CD4-positive, alpha-beta T cell (primary cell): ENCODE data around the gene CPNE9. TPM values are rescaled to one million over a fixed set of nuclear protein-coding genes. Genes with fewer than 3 reads are reported as not detected.

Experiments used
- ATAC-seq: fragments of 200-7000 bp; cut with Tn5 transposase; one replicate; pipeline ENCODE4 v1.10.0; 2022; ENCODE audit warnings: mild to moderate bottlenecking; ENCODE audit not compliant: poor library complexity
- CTCF ChIA-PET: fragments of 350-600 bp; sonication (Branson Sonifier 250); formaldehyde crosslinking; loops from one replicate; lab custom pipeline; 2021; ENCODE audit warnings: antibody characterized with exemption, inconsistent platforms; lab: Charles Lee
- POLR2A ChIA-PET: fragments of 350-600 bp; sonication (Branson Sonifier 250); formaldehyde crosslinking; loops from one replicate; lab custom pipeline; 2021; ENCODE audit warnings: antibody characterized with exemption, inconsistent platforms; lab: Charles Lee
- DNase-seq, 14 experiments: peaks; one replicate each; pipeline ENCODE4 v3.0.0-alpha.2; 2013 to 2020; ENCODE audit warnings: mixed read lengths in 2 of 14
- H3K27ac ChIP-seq, 2 donors: one replicate each; pipeline versions ENCODE4 v1.5.1 to v1.7.0; 2013; ENCODE audit warnings: low read length in 2 of 2, low read depth in 1 of 2, mild to moderate bottlenecking in 1 of 2
- H3K27me3 ChIP-seq, 2 experiments: 1 replicate in 1 of 2; 2 replicates in 1 of 2; pipeline versions ENCODE4 v1.6.1 to v1.7.0; 2013; ENCODE audit warnings: low read length in 2 of 2, control low read depth in 1 of 2, mild to moderate bottlenecking in 1 of 2, moderate library complexity in 1 of 2; ENCODE audit not compliant: insufficient read depth in 2 of 2, control insufficient read depth in 1 of 2
- H3K36me3 ChIP-seq: one replicate; pipeline ENCODE4 v1.6.1; 2013; ENCODE audit warnings: low read length, control low read depth; ENCODE audit not compliant: insufficient read depth
- H3K4me1 ChIP-seq: one replicate; pipeline ENCODE4 v1.6.1; 2013; ENCODE audit warnings: low read length, control low read depth; ENCODE audit not compliant: insufficient read depth
- H3K4me3 ChIP-seq: one replicate; pipeline ENCODE4 v1.5.1; 2013; ENCODE audit warnings: mild to moderate bottlenecking, low read length, moderate library complexity
- H3K9me3 ChIP-seq, 2 experiments: 1 replicate in 1 of 2; 2 replicates in 1 of 2; pipeline versions ENCODE4 v1.6.1 to v1.7.0; 2013; ENCODE audit warnings: low read length in 2 of 2, mild to moderate bottlenecking in 2 of 2, control low read depth in 1 of 2, moderate library complexity in 1 of 2; ENCODE audit not compliant: control insufficient read depth in 1 of 2, insufficient read depth in 1 of 2
- H3K27ac Mint-ChIP-seq: one replicate; pipeline ENCODE4 v1.8.0; 2020; ENCODE audit warnings: mixed read lengths
- H3K27me3 Mint-ChIP-seq: one replicate; pipeline ENCODE4 v1.8.0; 2021; ENCODE audit warnings: mixed read lengths
- H3K36me3 Mint-ChIP-seq: one replicate; pipeline ENCODE4 v1.8.0; 2021; ENCODE audit warnings: low read depth, mixed read lengths
- H3K4me1 Mint-ChIP-seq: one replicate; pipeline ENCODE4 v1.8.0; 2021; ENCODE audit warnings: low read depth, mixed read lengths
- H3K4me3 Mint-ChIP-seq: one replicate; pipeline ENCODE4 v1.8.0; 2020; ENCODE audit warnings: mild to moderate bottlenecking, mixed read lengths
- H3K9me3 Mint-ChIP-seq: one replicate; pipeline ENCODE4 v1.8.0; 2020; ENCODE audit warnings: mixed read lengths
- intact Hi-C, 2 experiments: fragments of 100-400 bp; cut with DNase I in 1 of 2; cut with micrococcal nuclease in 1 of 2; formaldehyde crosslinking; loops; one replicate each; pipeline versions ENCODE4 v1.15.1 to v1.9.0; 2023 to 2025; cut with DNase I, micrococcal nuclease
- total RNA-seq, 174 experiments: library from RNA in 2 of 174; stranded (reverse) in 2 of 174; gene quantifications; one replicate each; pipeline ENCODE4 v1.2.3 and lab custom pipeline; 2021 to 2026
- TF ChIP-seq, protein P1 (sequence below): fragments of 200-600 bp; IDR thresholded peaks from one replicate; pipeline ENCODE4 v1.8.0; 2022; ENCODE audit warnings: antibody characterized with exemption, mild to moderate bottlenecking

CPNE9 gene
- total RNA-seq, 2 experiments from 2014 or later: 0.33 to 0.45 TPM

DNA sequence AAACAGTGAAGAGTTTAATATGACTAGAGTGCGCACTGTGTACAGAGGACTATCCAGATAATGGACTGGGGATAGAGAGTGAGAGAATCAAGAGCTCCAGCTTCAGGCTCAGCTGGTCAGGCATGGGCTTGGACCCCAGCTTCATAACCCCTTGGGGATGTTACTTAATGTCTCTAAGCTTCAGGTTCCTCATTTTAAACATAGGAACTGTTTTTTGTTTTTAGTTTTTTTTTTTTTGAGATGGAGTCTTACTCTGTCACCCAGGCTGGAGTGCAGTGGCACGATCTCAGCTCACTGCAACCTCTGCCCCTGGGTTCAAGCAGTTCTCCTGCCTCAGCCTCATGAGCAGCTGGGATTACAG is 18.0 kb downstream of the CPNE9 start:
- TF ChIP-seq, protein P1, sequence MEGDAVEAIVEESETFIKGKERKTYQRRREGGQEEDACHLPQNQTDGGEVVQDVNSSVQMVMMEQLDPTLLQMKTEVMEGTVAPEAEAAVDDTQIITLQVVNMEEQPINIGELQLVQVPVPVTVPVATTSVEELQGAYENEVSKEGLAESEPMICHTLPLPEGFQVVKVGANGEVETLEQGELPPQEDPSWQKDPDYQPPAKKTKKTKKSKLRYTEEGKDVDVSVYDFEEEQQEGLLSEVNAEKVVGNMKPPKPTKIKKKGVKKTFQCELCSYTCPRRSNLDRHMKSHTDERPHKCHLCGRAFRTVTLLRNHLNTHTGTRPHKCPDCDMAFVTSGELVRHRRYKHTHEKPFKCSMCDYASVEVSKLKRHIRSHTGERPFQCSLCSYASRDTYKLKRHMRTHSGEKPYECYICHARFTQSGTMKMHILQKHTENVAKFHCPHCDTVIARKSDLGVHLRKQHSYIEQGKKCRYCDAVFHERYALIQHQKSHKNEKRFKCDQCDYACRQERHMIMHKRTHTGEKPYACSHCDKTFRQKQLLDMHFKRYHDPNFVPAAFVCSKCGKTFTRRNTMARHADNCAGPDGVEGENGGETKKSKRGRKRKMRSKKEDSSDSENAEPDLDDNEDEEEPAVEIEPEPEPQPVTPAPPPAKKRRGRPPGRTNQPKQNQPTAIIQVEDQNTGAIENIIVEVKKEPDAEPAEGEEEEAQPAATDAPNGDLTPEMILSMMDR: no peak
- Histone ChIP-seq H3K4me1 (peaks cover 9% of the 10 kb centered on the region), H3K27me3 (no peaks in the 10 kb centered on the region), H3K9me3 (no peaks in the 10 kb centered on the region), H3K27ac (no peak overlapping the region), H3K36me3 (no peaks in the 10 kb centered on the region), H3K4me3 (no peak overlapping the region)
- Mint-ChIP-seq H3K9me3 (no peaks in the 10 kb centered on the region), H3K36me3 (no peaks in the 10 kb centered on the region), H3K4me3 (no peak overlapping the region), H3K27ac (no peak overlapping the region), H3K27me3 (no peaks in the 10 kb centered on the region), H3K4me1 (peaks cover 21% of the 10 kb centered on the region)
- intact Hi-C loops: no loop called here
- CTCF ChIA-PET: no interaction called here
- POLR2A ChIA-PET: interaction anchor here (1.0 kb wide), 1 partner anchor 9 kb away, joined by 3 read pairs; the partner anchor contains the start of gene BRPF1
- DNase-seq (no peak), ATAC-seq (no peak)

DNA sequence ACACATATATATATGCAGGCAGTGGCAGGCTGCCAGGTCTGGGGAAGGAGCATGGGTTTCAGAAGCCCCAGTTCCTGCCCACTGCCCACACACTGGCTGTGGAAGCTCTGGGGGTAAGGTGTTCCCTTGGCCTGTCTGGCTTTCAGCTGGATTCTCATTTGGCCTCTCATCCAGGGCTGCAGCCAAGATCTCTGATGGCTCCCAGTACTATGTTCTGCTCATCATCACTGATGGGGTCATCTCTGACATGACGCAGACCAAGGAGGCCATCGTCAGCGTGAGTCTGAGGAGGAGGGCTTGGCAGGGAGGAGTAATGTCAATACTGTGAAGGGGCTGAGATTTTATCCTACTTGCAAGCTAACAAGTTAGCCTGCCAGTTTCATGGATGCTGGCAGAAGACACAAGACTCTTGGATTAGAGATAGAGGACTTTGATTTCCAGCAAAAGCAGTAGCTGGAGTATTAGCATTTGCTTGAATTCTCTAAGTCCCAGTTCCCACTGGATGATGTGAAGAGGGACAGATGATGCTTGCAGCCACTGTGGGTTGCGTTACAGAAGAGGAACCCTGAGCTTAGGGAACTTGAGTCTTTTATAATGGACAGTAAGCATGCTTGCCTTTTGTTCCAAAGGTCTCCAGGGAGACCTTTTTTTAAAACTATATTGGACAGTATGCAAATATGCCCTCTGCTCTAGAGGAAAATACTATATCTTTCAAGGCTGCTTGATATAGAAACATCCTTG is 22.3 kb downstream of the CPNE9 start:
- Histone ChIP-seq H3K27me3 (no peaks in the 10 kb centered on the region), H3K4me1 (peaks cover 23% of the 10 kb centered on the region), H3K4me3 (no peak overlapping the region), H3K36me3 (no peaks in the 10 kb centered on the region), H3K27ac (no peak overlapping the region), H3K9me3 (no peaks in the 10 kb centered on the region)
- ChIA-PET POLR2A (no interaction called here), CTCF (no interaction called here)
- ATAC-seq (no peak), DNase-seq (no peak)
- intact Hi-C loops: loop anchor here (2.0 to 5.0 kb wide), 4 partner anchors 21 to 374 kb away; no protein-coding TSS in a partner anchor
- H3K9me3 Mint-ChIP-seq: no peaks in the 10 kb centered on the region
- no peaks in the 10 kb centered on the region for H3K27me3 Mint-ChIP-seq
- TF ChIP-seq, protein P1: no peak
- no peak overlapping the region for H3K4me3 Mint-ChIP-seq
- peaks cover 40% of the 10 kb centered on the region for H3K4me1 Mint-ChIP-seq
- no peak overlapping the region for H3K27ac Mint-ChIP-seq
- H3K36me3 Mint-ChIP-seq: peaks cover 5% of the 10 kb centered on the region

DNA sequence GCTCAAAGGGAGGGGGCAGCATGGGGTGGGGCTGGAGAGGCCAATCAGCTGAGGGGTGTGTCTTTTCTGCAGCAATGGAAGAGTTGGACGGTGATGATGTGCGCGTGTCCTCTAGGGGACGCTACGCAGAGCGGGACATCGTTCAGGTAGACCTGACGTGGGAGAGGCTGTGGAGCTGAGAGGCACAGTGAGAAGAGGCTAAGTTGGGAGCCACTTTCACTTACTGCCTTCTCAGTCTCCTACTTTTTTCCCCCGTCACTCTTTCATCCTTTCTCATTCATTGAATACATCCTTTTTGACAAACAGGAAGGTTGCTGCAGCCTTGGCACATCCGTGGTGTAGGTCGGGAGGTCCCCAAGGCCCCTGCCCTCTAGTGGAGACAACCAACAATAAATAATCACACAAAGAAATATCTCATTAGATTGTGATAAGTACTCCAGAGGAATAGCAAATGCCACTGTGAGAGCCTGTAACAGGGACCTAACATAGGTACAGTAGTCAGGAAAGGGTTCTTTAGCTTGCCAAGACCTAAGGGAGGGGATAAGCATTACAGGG is 23.5 kb downstream of the CPNE9 start:
- CTCF ChIA-PET: interaction anchor here (0.6 to 1.9 kb wide), 8 partner anchors 9 to 82 kb away, joined by 3 to 9 read pairs (median 4); partner anchors contain the start of genes ARPC4, OGG1 and TADA3
- peaks cover 12% of the 10 kb centered on the region for H3K36me3 Mint-ChIP-seq
- no peaks in the 10 kb centered on the region for H3K9me3 Mint-ChIP-seq
- Histone ChIP-seq H3K9me3 (no peaks in the 10 kb centered on the region), H3K36me3 (no peaks in the 10 kb centered on the region), H3K4me3 (peak overlapping the region; percentile 35), H3K27me3 (no peaks in the 10 kb centered on the region), H3K4me1 (peaks cover 26% of the 10 kb centered on the region), H3K27ac (no peak overlapping the region)
- H3K4me1 Mint-ChIP-seq: peaks cover 44% of the 10 kb centered on the region
- H3K27me3 Mint-ChIP-seq: no peaks in the 10 kb centered on the region
- peak overlapping the region; percentile 70 for H3K4me3 Mint-ChIP-seq
- intact Hi-C loops: loop anchor here (2.0 to 5.0 kb wide), 4 partner anchors 22 to 375 kb away; no protein-coding TSS in a partner anchor
- POLR2A ChIA-PET: interaction anchor here (1.3 to 1.9 kb wide), 4 partner anchors 23 to 330 kb away, joined by 4 to 10 read pairs (median 7); partner anchors contain the start of genes ARPC4, MTMR14 and OGG1
- peak overlapping the region; percentile 22 for H3K27ac Mint-ChIP-seq
- peak in 13 of 14 experiments; percentile 38 to 83 (median 49) for DNase-seq
- peak; percentile 27 for ATAC-seq
- TF ChIP-seq, protein P1: peak; percentile 81
